DMS53 treated with DMSO at 0.1 percent for 48 hours (cell line): Measurements from ENCODE around the gene ADAMTSL2.

ENCODE experiments used
- DNase-seq: peaks from one replicate; lab custom pipeline; 2025; ENCODE audit not compliant: unreplicated experiment; lab: John Stamatoyannopoulos, UW

Gene ADAMTSL2

DNA sequence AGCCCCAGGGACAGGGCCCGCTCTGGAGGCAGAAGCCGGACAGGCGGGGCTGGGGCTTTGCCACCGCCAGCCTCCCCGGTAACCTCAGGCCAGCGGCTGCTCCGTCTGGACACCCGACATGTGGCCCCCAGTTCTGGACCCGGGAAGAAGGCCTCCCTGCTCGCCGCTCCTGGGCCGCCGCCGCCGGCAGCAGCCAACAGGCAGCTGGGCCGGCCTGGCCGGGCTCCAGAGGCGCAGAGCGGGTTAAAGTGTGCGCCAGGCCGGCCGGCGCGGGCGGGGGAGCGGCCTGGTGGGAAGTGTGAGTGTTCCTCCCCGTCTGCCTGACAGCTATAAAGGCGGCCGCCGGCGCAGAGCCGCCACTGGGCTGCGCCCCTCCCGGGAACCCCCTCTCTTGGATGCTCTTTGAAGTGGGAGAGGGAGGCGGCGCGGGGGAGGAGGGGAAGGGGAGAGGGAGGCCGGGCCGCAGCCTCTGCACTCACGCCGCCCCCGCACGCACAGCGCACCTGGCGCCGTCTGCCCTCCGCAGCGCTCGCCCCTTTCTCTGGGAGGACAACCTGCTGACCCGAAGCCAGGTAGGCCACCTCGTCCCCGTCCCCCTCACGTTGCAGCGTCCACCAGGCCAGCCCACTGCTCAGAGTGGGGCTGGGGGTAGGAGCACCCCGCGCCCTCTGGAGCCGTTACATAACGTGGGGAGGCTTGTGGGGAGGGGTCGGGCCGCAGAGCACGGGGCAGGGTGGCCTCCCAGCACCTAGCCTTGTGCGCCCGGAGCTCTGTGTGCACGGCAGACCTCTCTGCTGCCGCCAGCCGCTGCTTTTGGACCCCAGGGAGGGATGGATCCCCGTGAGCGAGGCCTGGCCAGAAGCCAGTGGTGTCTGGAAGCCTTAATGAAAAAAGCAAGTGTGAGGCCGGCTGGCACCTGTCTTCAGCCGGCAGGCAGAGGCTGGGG is at the start of gene ADAMTSL2:
ADAMTSL2 (plus strand) TSS at position 359 of the 946 bp plus-strand sequence. CDS start 2,009 bp downstream, outside the sequence.
- DNase-seq, result peak; percentile 62

DNA sequence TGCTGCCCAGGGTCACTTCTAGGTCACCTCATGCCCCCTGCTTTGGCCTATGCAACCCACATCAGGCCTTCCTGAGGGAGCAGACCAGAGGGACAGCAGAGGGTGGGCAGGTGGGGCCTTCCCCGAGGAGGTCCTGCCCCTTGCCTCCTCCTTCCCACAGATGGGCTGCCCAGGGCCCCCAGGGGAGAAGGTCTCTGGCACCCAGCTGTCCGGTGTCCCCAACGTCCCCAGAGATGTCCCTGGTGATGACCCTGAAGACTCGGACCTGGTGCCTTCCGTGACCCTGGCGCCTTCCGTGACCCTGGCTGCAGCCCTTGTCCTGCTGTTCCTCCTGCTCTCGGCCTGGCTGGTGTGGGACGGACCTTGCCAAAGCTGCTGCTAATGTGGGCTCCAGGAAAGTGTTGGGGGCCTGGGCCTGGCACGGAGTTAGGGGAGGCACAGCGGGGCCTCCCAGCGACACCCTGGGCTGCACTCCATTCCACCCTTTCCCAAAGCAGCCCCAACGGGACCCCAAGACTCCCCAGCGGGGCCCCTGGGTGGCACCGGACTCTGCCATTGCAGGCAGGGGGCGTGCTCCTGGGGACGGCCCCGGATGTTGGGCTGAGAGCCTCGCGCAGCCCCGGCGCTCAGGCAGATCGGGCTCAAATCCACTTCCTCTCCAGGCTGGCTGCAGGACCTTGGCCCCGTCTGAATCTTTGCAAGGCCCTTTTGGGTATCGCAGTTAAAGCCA is 48.8 kb upstream of the ADAMTSL2 start:
- DNase-seq, result peak; percentile 61

DNA sequence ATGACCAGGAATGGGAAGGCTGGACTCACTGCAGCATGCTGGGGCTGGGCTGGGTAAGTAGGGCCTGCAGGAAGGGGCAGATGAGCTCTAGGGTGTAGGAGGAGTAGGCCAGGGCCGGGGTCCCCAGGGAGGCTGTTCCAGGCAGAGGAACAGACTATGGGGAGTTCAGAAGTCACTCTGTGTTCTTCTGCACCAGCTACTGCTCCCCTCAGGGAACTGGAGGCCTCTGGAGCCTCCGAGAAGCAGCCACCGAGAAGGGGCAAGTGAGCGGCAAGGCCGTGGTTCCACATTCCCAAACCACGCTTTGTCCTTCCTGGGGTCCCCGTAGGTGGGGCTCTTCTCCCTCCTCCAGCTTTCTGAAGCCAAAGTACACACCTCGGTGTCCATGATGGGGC is 47.2 kb upstream of the ADAMTSL2 start:
- DNase-seq, result no peak

DNA sequence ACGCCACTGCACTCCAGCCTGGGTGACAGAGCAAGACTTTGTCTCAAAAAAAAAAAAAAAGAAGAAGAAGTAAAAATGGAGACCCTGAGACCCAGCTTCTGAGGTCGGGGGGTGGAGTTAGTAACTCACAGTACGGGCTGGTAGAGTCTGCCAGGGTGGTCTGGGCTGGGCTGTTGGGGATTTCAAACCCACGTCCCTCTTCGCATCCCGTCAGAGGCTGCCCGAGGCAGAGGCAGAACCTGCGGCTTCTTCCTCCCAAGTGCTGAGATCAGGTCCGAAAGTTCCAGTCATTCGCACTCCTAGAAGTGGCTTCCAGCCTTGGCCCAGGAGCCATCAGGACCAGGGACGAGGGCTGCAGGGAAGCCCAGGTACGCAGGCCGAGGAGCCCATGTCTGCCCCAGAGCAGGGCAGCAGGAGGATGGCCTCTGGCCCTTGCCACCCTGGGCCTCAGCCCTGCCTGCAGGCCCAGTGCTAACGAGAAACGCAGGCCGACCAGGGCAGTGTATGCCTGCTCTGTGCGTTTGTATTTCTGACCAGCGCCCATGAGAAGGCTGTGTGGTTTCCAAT is 45.7 kb upstream of the ADAMTSL2 start:
- no peak for DNase-seq

DNA sequence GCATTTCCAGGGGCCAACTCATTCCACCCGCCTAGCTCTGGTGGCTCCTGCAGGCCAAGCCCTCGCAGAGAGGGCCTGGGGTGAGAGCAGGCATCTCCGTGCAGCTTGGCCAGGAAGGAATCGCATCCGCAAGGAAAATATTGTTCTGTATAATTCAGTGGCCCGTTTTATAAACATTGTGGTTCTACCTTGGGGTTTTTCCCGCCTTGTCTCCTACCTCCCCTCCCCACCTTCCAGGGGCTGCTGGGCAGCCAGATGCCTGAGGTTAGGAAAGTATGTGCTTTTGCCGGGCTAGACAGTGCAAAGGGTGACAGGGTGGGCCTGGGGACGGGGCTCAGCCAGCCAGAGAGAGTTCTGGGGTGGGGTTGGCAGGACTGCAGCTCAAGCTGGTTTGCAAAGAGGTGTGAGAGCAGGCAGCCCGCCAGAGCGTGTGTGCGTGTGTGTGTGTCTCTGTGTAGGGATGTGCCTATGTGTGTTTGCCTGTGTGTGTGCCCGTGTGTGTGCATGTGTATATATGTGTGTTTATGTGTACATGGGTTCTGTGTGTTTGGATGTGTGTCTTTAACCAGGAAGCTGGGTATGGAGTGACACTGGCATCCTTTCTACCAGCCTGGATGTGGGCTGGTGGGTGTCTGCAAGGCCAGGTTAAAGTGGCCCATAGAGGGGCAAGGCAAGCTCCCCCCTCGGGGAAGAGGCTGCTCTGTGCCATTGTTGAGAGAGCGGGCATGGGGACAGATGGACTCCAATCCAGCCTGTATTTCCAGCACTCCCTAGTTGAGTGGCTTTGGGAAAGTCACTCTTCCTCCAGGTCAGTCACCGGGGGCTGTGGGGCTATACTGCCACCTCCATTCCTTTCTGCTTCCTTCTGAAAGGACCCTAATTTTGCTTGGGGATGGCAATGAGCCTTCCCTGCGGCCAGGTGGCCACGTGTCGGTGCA is 45.0 kb upstream of the ADAMTSL2 start:
- no peak for DNase-seq

GRCh38 chr9:133490201-133490681 is 44.3 kb upstream of the ADAMTSL2 start:
- DNase-seq, result no peak

GRCh38 chr9:133490865-133491655 is 43.4 kb upstream of the ADAMTSL2 start:
- DNase-seq, result peak; percentile 72

- no peak for DNase-seq
These were observed 42.9 kb upstream of the ADAMTSL2 start for GRCh38 chr9:133491656-133491925.

- no peak for DNase-seq
These were observed 42.2 kb upstream of the ADAMTSL2 start for GRCh38 chr9:133492061-133493021.

- no peak for DNase-seq
These were observed 41.1 kb upstream of the ADAMTSL2 start for GRCh38 chr9:133493428-133493827.

GRCh38 chr9:133493845-133494540 is 40.5 kb upstream of the ADAMTSL2 start:
- no peak for DNase-seq

DNA sequence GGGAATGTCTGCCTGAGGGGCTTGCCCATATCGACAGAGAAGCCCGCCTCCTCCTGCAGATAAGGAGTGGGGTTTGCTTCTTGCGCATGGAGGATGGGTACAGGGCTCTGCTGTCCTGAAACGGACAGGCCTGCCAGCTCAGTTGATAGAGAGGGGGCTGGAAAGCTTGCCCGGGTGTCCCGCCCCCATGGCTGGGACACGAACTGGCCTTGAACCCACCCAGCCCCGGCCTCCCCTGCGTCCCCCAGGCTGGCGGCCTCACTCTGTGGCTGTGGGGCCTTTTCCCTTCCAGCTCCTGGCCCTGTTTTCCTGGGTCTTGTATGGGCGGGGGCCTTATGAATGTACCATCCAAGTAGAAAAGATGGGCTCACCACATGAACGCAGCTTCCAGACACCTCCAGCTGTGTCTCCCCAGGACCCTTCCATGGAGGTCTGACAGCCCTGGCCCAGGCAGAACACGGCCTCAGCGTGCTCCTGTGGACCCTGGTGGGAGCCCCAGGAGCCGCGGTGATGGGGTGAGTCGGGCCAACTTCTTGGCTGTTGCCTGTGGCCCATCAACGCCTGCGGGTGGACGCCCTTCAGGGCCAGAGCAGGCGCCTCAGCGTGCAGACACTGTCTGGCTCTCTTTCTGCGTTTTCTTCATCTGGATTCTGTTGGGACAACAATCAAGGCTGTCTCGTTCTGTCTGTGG is 39.7 kb upstream of the ADAMTSL2 start:
- DNase-seq, result no peak

DNA sequence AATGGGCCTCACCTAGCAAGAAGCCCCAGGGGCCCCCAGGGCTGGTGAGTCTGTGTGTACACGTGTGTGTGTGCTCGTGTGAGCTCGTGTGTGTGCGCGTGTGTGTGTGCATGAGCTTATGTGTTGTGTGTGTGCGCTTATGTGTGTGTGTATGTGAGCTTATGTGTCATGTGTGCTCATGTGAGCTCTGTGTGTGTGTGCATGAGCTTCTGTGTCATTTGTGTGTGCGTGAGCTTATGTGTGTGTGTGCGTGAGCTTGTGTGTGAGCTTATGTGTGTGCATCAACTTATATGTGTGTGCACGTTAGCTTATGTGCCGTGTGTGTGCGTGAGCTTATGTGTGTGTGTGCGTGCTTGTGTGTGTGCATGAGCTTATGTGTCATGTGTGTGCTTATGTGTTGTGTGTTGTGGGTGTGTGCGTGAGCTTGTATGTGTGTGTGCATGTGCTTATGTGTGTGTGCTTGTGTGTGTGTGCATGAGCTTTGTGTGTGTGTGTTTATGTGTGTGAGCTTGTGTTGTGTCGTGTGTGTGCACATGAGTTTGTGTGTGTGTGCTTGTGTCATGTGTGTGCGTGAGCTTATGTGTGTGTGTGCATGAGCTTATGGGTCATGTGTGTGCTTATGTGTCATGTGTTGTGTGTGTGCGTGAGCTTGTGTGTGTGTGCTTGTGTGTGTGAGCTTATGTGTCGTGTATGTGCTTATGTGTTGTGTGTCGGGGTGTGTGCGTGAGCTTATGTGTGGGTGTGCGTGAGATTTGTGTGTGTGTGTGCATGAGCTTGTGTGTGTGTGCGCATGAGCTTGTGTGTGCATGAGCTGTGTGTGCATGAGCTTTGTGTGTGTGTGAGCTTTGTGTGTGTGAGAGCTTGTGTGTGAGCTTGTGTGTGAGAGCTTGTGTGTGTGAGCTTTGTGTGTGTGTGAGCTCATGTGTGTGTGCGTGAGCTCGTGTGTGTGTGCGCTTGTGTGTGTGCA is 38.9 kb upstream of the ADAMTSL2 start:
- no peak for DNase-seq

GRCh38 chr9:133496861-133497842 is 37.4 kb upstream of the ADAMTSL2 start:
- no peak for DNase-seq
